Measurements from ENCODE around the gene MEGF11.

DNA sequence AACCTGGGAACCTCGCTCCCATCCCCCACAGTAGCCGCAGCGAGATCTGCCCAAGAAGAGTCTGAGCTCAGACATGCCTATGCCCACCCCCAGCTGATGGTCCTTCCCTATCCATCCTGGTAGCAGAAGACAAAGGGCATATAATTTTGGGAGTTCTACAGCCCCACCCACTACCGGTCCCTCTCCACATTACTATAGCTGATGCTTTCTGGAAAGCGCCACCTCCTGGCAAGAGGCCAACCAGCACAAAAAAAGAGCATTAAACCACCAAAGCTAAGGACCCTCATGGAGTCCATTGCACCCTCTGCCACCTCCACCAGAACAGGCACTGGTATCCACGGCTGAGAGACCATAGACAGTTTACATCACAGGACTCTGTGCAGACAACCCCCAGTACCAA lies 168.4 kb downstream of the MEGF11 start:
- TF ChIP-seq CTCF (IDR thresholded peaks at IDR 0.05) = no peak
- TF ChIP-seq POLR2A (IDR thresholded peaks at IDR 0.05) = no peak
- no peak for TF ChIP-seq POLR2AphosphoS5 (IDR thresholded peaks at IDR 0.05)
